Lower leg skin (tissue), 4 donors: ENCODE results near the gene DNAL1. TPM values are rescaled to one million over a fixed set of nuclear protein-coding genes. Genes with fewer than 3 reads are reported as not detected.

Experiments used
- DNase-seq, 2 donors: peaks; one replicate each; pipeline ENCODE4 v3.0.0-alpha.2; 2019; ENCODE audit warnings: low spot score in 2 of 2
- H3K4me3 ChIP-seq: fragments of 200-600 bp; sonication (generic); 2 replicates; pipeline ENCODE4 v1.5.1; 2017; ENCODE audit warnings: mild to moderate bottlenecking, low read depth; ENCODE audit not compliant: poor library complexity, severe bottlenecking
- CTCF ChIP-seq, 3 donors: fragments of 450-650 bp; IDR thresholded peaks; one replicate each; pipeline ENCODE4 v1.5.1; 2016; ENCODE audit warnings: antibody characterized with exemption in 3 of 3, mild to moderate bottlenecking in 3 of 3, moderate library complexity in 2 of 3
- POLR2A ChIP-seq, 2 donors: fragments of 450-650 bp; IDR thresholded peaks; one replicate each; pipeline ENCODE4 v1.6.1; 2016 to 2017; ENCODE audit warnings: antibody characterized with exemption in 2 of 2, mild to moderate bottlenecking in 1 of 2, moderate library complexity in 1 of 2
- whole genome bisulfite sequencing, 2 donors: methylation state at CpG; one replicate each; pipeline ENCODE4 v1.1.5; 2018; 5-methylcytosine and 5-hydroxymethylcytosine counted together
- intact Hi-C: fragments of 100-400 bp; cut with DNase I; formaldehyde crosslinking; loops from one replicate; pipeline ENCODE4 v1.15.0; 2023; ENCODE audit warnings: low total_unique reads
- total RNA-seq, 4 donors: library from RNA; depleted of rRNA; stranded (reverse); fragments of >200 nt; gene quantifications; one replicate each; pipeline ENCODE4 v1.1.0, GENCODE V29; 2016

The DNAL1 gene
- total RNA-seq, 4 donors from 2014 or later, result 1.3 to 5.4 (median 3.1) TPM

- no peak for TF ChIP-seq POLR2A (IDR thresholded peaks at IDR 0.05)
- TF ChIP-seq CTCF (IDR thresholded peaks at IDR 0.05), result no peak
- whole genome bisulfite sequencing, 2 donors, result 81 to 88% methylated on average over 21 to 22 of the region's 22 CpGs
- intact Hi-C loops, result no loop called here
- H3K4me3 ChIP-seq, result no peak overlapping the region
- DNase-seq, result no peak
These were observed 93.9 kb downstream of the DNAL1 start for GRCh38 chr14:73738518-73739173.

DNA sequence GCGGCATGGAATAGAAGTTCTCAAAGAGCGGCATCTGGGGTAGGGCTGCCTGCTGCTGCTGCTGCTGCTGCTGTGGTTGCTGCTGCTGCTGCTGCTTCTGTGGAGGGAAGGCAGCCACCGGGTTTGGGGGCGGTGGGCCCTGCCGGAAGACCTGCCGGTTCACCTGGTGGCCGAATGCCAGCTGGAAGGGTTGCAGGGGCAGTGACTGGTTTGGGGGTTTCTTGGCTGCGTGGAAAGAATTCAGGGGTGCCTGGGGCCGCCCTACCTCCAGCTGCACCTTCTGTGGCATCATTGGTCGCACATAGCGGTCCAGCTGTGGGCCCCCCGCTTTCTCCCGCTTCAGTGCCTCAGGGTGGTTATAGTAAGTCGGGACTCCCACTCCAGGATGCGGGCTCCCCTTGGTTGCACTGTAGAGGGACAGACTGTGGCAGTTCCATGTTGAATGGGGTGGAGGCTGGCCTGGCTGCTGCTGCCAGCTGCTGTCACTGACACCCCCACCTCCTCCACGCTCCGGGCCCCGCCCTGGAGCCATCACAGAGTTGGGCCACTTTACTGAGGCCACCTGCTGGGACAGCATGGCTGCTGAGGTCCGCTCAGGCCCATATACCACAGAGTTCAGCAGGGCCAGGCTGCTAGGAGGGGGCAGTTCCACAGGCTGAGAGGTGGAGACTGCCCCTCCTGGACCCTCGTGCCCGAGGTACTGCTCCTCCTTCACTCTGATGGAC lies 94.5 kb downstream of the DNAL1 start:
- WGBS, 2 donors, result 69 to 71% methylated on average over 15 to 21 of the region's 21 CpGs
- intact Hi-C loops, result no loop called here
- no peak for DNase-seq
- no peak for TF ChIP-seq POLR2A (IDR thresholded peaks at IDR 0.05)
- TF ChIP-seq CTCF (IDR thresholded peaks at IDR 0.05), result no peak
- no peak overlapping the region for H3K4me3 ChIP-seq

GRCh38 chr14:73739899-73740617 lies 95.3 kb downstream of the DNAL1 start:
- no peak for TF ChIP-seq POLR2A (IDR thresholded peaks at IDR 0.05)
- no peak for TF ChIP-seq CTCF (IDR thresholded peaks at IDR 0.05)
- no peak overlapping the region for H3K4me3 ChIP-seq
- intact Hi-C loops, result no loop called here
- WGBS, 2 donors, result 47 to 56% methylated on average over 8 to 9 of the region's 12 CpGs
- no peak for DNase-seq

DNA sequence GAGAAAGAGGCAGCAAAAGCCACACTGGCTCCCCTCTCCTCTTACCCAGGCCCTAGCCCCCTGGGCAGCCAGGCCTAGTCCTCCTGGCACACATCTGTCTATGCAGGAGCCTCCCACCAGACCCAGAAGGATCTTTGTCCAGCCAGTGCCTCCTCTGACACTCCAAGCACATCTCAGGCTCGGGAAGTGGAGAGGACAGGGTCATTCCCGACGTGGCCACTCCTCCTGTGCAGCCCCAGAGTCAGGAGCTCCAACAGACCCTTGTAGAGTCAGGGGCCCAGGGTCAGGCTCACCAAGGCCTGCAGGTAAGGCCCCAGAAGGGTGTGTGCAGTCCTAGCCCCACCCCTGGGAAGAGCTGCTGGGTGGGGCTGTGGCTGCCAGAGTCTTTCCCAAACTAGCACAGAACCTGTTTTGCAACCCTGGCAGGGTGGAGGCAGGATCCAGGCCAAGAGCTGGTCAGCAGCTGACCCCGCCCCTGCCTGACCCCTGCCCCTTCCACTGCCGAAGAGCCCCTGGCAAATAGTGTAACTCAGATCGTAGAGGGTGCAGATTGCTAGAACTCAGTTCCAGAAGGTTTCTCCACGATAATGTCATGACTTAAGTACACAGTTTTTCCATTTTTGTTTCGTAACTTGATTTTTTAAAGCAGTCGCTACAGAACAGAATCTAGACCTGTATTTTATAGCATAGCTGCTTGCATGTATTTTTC lies 96.0 kb downstream of the DNAL1 start:
- TF ChIP-seq CTCF (IDR thresholded peaks at IDR 0.05) (no peak), POLR2A (IDR thresholded peaks at IDR 0.05) (no peak)
- peak; percentile 86 to 97 for DNase-seq
- H3K4me3 ChIP-seq, result no peak overlapping the region
- intact Hi-C loops, result no loop called here
- 5 to 9% methylated on average over 9 of the region's 9 CpGs for WGBS, 2 donors

- H3K4me3 ChIP-seq, result no peak overlapping the region
- WGBS, 2 donors, result 1 to 2% methylated on average over 12 of the region's 12 CpGs
- TF ChIP-seq POLR2A (IDR thresholded peaks at IDR 0.05) (no peak), CTCF (IDR thresholded peaks at IDR 0.05) (no peak)
- DNase-seq, result peak in 1 of 2 donors; percentile 95
- intact Hi-C loops, result no loop called here
These were observed 96.6 kb downstream of the DNAL1 start for GRCh38 chr14:73741386-73741875.
